Neural progenitor cell (in vitro differentiated cells): Measurements from ENCODE around the gene ABITRAM. TPM values are rescaled to one million over a fixed set of nuclear protein-coding genes. Genes with fewer than 3 reads are reported as not detected.
"Not testable (repeated sequence)": the region's sequence is repeated elsewhere in the genome, so short reads cannot be mapped to it uniquely, and the experiment has no call there.

ENCODE experiments used
- DNase-seq: peaks from one replicate; pipeline ENCODE4 v3.0.0-alpha.2; 2016; ENCODE audit warnings: low spot score
- H2AFZ ChIP-seq: fragments of 200-600 bp; sonication (generic); replicated peaks from 2 replicates; pipeline ENCODE4 v1.6.1; 2016; ENCODE audit warnings: antibody characterized with exemption
- H3F3A ChIP-seq: fragments of 200-600 bp; sonication (generic); 2 replicates; pipeline ENCODE4 v1.6.1; 2016; ENCODE audit warnings: antibody characterized with exemption, low read depth
- H3K27ac ChIP-seq: fragments of 200-600 bp; sonication (generic); 2 replicates; pipeline ENCODE4 v1.5.1; 2016; ENCODE audit warnings: mild to moderate bottlenecking
- H3K27me3 ChIP-seq: fragments of 200-600 bp; sonication (generic); 2 replicates; pipeline ENCODE4 v1.6.1; 2016; ENCODE audit warnings: mild to moderate bottlenecking, moderate library complexity
- H3K36me3 ChIP-seq: fragments of 200-600 bp; sonication (generic); 2 replicates; pipeline ENCODE4 v1.5.1; 2016
- H3K4me1 ChIP-seq: fragments of 200-600 bp; sonication (generic); 2 replicates; pipeline ENCODE4 v1.6.1; 2016; ENCODE audit warnings: mixed run types
- H3K4me2 ChIP-seq: fragments of 200-600 bp; sonication (generic); 2 replicates; pipeline ENCODE4 v1.6.1; 2016
- H3K4me3 ChIP-seq: fragments of 200-600 bp; sonication (generic); 2 replicates; pipeline ENCODE4 v1.5.1; 2016
- H3K79me2 ChIP-seq: fragments of 200-600 bp; sonication (generic); 2 replicates; pipeline ENCODE4 v1.6.1; 2016; ENCODE audit warnings: low read depth
- H3K9ac ChIP-seq: fragments of 200-600 bp; sonication (generic); 2 replicates; pipeline ENCODE4 v1.6.1; 2016
- H3K9me3 ChIP-seq: fragments of 200-600 bp; sonication (generic); 2 replicates; pipeline ENCODE4 v1.5.1; 2016; ENCODE audit warnings: low read depth
- H4K20me1 ChIP-seq: fragments of 200-600 bp; sonication (generic); 2 replicates; pipeline ENCODE4 v1.6.1; 2016; ENCODE audit warnings: low read depth
- H3K27ac Mint-ChIP-seq: 3 replicates; pipeline ENCODE4 v1.8.0; 2021; ENCODE audit warnings: mixed read lengths
- H3K27me3 Mint-ChIP-seq: 2 replicates; pipeline ENCODE4 v1.8.0; 2022; ENCODE audit warnings: low read depth, mild to moderate bottlenecking, inconsistent platforms, moderate library complexity, mixed read lengths; ENCODE audit not compliant: insufficient read depth
- H3K36me3 Mint-ChIP-seq: 3 replicates; pipeline ENCODE4 v1.8.0; 2021; ENCODE audit warnings: mixed read lengths
- H3K4me1 Mint-ChIP-seq: 3 replicates; pipeline ENCODE4 v1.8.0; 2021; ENCODE audit warnings: mixed read lengths
- H3K4me3 Mint-ChIP-seq: 3 replicates; pipeline ENCODE4 v1.8.0; 2021; ENCODE audit warnings: mild to moderate bottlenecking, moderate library complexity, mixed read lengths
- H3K9me3 Mint-ChIP-seq: 3 replicates; pipeline ENCODE4 v1.8.0; 2020; ENCODE audit warnings: mixed read lengths
- CTCF ChIP-seq: fragments of 200-600 bp; sonication (generic); IDR thresholded peaks from 2 replicates; pipeline ENCODE4 v1.5.1; 2017; ENCODE audit warnings: antibody characterized with exemption, mild to moderate bottlenecking
- EZH2 ChIP-seq: fragments of 200-600 bp; sonication (generic); IDR thresholded peaks from 2 replicates; pipeline ENCODE4 v1.6.1; 2017; ENCODE audit warnings: antibody characterized with exemption, mild to moderate bottlenecking, moderate library complexity
- EZH2phosphoT487 ChIP-seq: fragments of 200-600 bp; sonication (generic); IDR thresholded peaks from 2 replicates; pipeline ENCODE4 v1.6.1; 2017; ENCODE audit warnings: antibody characterized with exemption
- total RNA-seq: library from RNA; depleted of rRNA; stranded (reverse); fragments of >200 nt; gene quantifications from 2 replicates; pipeline ENCODE4 v1.2.3, GENCODE V29; 2015; ENCODE audit warnings: low replicate concordance

ABITRAM gene
- total RNA-seq, 1 donor from 2014 or later, result 20.4 TPM

DNA sequence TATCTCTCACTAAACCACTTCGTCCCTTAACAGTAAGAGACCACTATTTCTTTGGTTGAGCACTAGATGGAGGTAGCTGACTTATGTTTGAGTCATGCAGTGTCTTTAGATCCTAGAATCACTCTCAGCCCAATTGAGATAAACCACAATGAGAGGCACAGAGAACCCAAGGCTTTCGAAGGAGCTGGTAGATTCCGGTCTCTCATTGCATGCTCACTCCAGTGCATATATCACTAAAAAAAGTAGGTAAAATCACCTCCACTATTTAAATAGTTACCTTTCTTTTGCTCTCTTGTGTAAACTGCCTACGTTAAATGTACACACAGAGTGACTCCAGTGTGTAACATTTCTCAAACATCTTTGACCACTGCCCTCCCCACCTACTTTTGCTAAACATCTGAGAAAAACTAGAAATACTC is 44.5 kb upstream of the ABITRAM start:
- no peaks in the 10 kb centered on the region for H3K27me3 Mint-ChIP-seq
- Histone ChIP-seq H3K79me2 (no peaks in the 10 kb centered on the region), H3F3A (no peaks in the 10 kb centered on the region), H3K27ac (no peak overlapping the region), H2AFZ (no peak overlapping the region), H3K9ac (no peak overlapping the region), H3K27me3 (no peaks in the 10 kb centered on the region), H4K20me1 (no peaks in the 10 kb centered on the region), H3K4me1 (no peaks in the 10 kb centered on the region), H3K36me3 (no peaks in the 10 kb centered on the region), H3K4me3 (no peak overlapping the region), H3K9me3 (no peaks in the 10 kb centered on the region), H3K4me2 (no peak overlapping the region)
- no peaks in the 10 kb centered on the region for H3K4me1 Mint-ChIP-seq
- H3K27ac Mint-ChIP-seq, result no peak overlapping the region
- no peak overlapping the region for H3K4me3 Mint-ChIP-seq
- TF ChIP-seq EZH2phosphoT487 (no peak), EZH2 (no peak), CTCF (peak; percentile 30)
- DNase-seq, result peak; percentile 22
- H3K9me3 Mint-ChIP-seq, result no peaks in the 10 kb centered on the region
- H3K36me3 Mint-ChIP-seq, result peaks cover 41% of the 10 kb centered on the region

GRCh38 chr9:108894225-108894997 is 39.8 kb upstream of the ABITRAM start:
- Mint-ChIP-seq H3K9me3 (no peaks in the 10 kb centered on the region), H3K27ac (no peak overlapping the region), H3K27me3 (no peaks in the 10 kb centered on the region), H3K4me1 (no peaks in the 10 kb centered on the region), H3K36me3 (peaks cover 46% of the 10 kb centered on the region), H3K4me3 (no peak overlapping the region)
- Histone ChIP-seq H3K9ac (no peak overlapping the region), H3K27ac (no peak overlapping the region), H4K20me1 (no peaks in the 10 kb centered on the region), H3K4me3 (no peak overlapping the region), H2AFZ (no peak overlapping the region), H3K4me2 (no peak overlapping the region), H3K79me2 (no peaks in the 10 kb centered on the region), H3K27me3 (no peaks in the 10 kb centered on the region), H3K4me1 (no peaks in the 10 kb centered on the region), H3F3A (no peaks in the 10 kb centered on the region), H3K9me3 (no peaks in the 10 kb centered on the region), H3K36me3 (peaks cover 9% of the 10 kb centered on the region)
- no peak for TF ChIP-seq CTCF
- no peak for TF ChIP-seq EZH2phosphoT487
- no peak for TF ChIP-seq EZH2
- DNase-seq, result no peak

- H3F3A ChIP-seq, result no peaks in the 10 kb centered on the region
- peaks cover 9% of the 10 kb centered on the region for H3K36me3 ChIP-seq
- no peaks in the 10 kb centered on the region for H3K79me2 ChIP-seq
- H3K4me1 ChIP-seq, result no peaks in the 10 kb centered on the region
- H3K9me3 Mint-ChIP-seq, result no peaks in the 10 kb centered on the region
- no peak overlapping the region for H3K27ac ChIP-seq
- no peak overlapping the region for H3K9ac ChIP-seq
- no peak overlapping the region for H3K27ac Mint-ChIP-seq
- H4K20me1 ChIP-seq, result no peaks in the 10 kb centered on the region
- no peaks in the 10 kb centered on the region for H3K27me3 ChIP-seq
- H3K27me3 Mint-ChIP-seq, result no peaks in the 10 kb centered on the region
- no peak overlapping the region for H3K4me2 ChIP-seq
- H3K4me3 ChIP-seq, result no peak overlapping the region
- H2AFZ ChIP-seq, result no peak overlapping the region
- DNase-seq, result no peak
- H3K4me3 Mint-ChIP-seq, result no peak overlapping the region
- H3K4me1 Mint-ChIP-seq, result no peaks in the 10 kb centered on the region
- no peak for TF ChIP-seq EZH2
- no peak for TF ChIP-seq EZH2phosphoT487
- no peak for TF ChIP-seq CTCF
- peaks cover 33% of the 10 kb centered on the region for H3K36me3 Mint-ChIP-seq
- no peaks in the 10 kb centered on the region for H3K9me3 ChIP-seq
Observed at GRCh38 chr9:108897324-108898096, 36.7 kb upstream of the ABITRAM start.

DNA sequence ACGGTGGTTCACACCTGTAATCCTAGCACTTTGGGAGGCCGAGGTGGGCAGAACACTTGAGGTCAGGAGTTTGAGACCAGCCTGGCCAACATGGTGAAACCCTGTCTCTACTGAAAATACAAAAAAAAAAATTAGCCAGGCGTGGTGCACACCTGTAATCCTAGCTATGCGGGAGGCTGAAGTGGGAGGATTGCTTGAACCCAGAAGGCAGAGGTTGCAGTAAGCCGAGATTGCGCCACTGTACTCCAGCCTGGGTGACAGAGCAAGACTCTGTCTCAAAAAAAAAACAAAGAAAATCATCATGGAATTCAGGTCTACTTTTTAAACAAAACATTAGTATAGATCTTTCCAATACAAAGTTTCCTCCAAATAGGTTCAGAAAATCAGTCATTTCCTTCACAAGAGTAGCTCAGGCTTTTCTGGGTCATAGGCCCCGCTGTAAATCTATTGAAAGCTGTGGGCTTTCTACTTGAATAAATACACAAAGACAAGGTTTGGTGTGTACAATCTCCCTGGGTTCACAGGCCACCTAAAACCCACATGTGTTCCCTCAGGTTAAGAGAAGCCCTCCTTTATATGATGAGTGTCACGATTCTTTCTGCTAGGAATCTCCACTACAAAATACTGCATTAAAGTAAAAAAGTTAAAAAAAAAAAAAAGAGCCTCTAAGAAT is 35.0 kb upstream of the ABITRAM start:
- H3K4me1 ChIP-seq, H3K9ac ChIP-seq, H2AFZ ChIP-seq, H3K36me3 ChIP-seq, H4K20me1 ChIP-seq, H3K27ac ChIP-seq, H3K4me3 Mint-ChIP-seq, DNase-seq, H3K4me1 Mint-ChIP-seq, H3K9me3 Mint-ChIP-seq, H3K27me3 Mint-ChIP-seq, H3K27me3 ChIP-seq, H3K79me2 ChIP-seq, H3K4me3 ChIP-seq, H3K9me3 ChIP-seq, H3F3A ChIP-seq, H3K4me2 ChIP-seq, H3K27ac Mint-ChIP-seq: not testable (repeated sequence)
- peaks cover 32% of the 10 kb centered on the region for H3K36me3 Mint-ChIP-seq
